Uterus (tissue), 4 donors: ENCODE measurements around the gene TRAM1L1. TPM values are rescaled to one million over a fixed set of nuclear protein-coding genes. Genes with fewer than 3 reads are reported as not detected.

Experiments used
- DNase-seq, 2 donors: peaks; one replicate each; pipeline ENCODE4 v3.0.0-alpha.2; 2019 to 2020
- H3K27ac ChIP-seq, 2 donors: fragments of 200-600 bp; sonication (generic); 1 replicate in 1 of 2; 2 replicates in 1 of 2; pipeline ENCODE4 v1.5.1; 2016 to 2018
- H3K27me3 ChIP-seq, 2 donors: fragments of 200-600 bp; sonication (generic); one replicate each; pipeline ENCODE4 v1.5.1; 2018 to 2019; ENCODE audit warnings: control low read depth in 1 of 2
- H3K36me3 ChIP-seq, 2 donors: fragments of 200-600 bp; sonication (generic); one replicate each; pipeline ENCODE4 v1.5.1; 2019; ENCODE audit warnings: control low read depth in 1 of 2
- H3K4me1 ChIP-seq, 2 donors: fragments of 200-600 bp; sonication (generic); one replicate each; pipeline ENCODE4 v1.5.1; 2018 to 2019; ENCODE audit warnings: control low read depth in 1 of 2
- H3K4me3 ChIP-seq, 2 donors: fragments of 200-600 bp; sonication (generic); 1 replicate in 1 of 2; 2 replicates in 1 of 2; pipeline ENCODE4 v1.5.1; 2018 to 2019; ENCODE audit warnings: mild to moderate bottlenecking in 1 of 2
- H3K9me3 ChIP-seq, 2 donors: fragments of 200-600 bp; sonication (generic); one replicate each; pipeline ENCODE4 v1.5.1; 2019; ENCODE audit warnings: control low read depth in 1 of 2
- CTCF ChIP-seq, 4 experiments: fragments of 200-600 bp in 2 of 4; fragments of 450-650 bp in 2 of 4; sonication (generic) in 2 of 4; IDR thresholded peaks; one replicate each; pipeline ENCODE4 v1.5.1; 2016 to 2019; ENCODE audit warnings: antibody characterized with exemption in 4 of 4, mild to moderate bottlenecking in 2 of 4, moderate library complexity in 1 of 4
- POLR2A ChIP-seq, 2 donors: fragments of 450-650 bp; IDR thresholded peaks; one replicate each; pipeline ENCODE4 v1.6.1; 2016; ENCODE audit warnings: antibody characterized with exemption in 2 of 2, mild to moderate bottlenecking in 1 of 2, moderate library complexity in 1 of 2
- intact Hi-C: fragments of 100-400 bp; cut with DNase I; formaldehyde crosslinking; loops from one replicate; pipeline ENCODE4 v1.15.1; 2023; ENCODE audit warnings: low total_unique reads
- total RNA-seq, 4 donors: library from RNA; depleted of rRNA in 3 of 4; stranded (reverse); fragments of >200 nt in 3 of 4; gene quantifications; one replicate each; pipeline versions ENCODE4 v1.1.0 to v1.2.4, GENCODE V29; 2014 to 2023
- donor health status: DM: yes; HTN: yes; CAD: no.

TRAM1L1 gene
- total RNA-seq, 4 donors from 2014 or later = 1.1 to 13.5 (median 2.8) TPM; not detected in 1

- TF ChIP-seq POLR2A (IDR thresholded peaks at IDR 0.05) (no peak), CTCF (IDR thresholded peaks at IDR 0.05) (no peak)
- H3K27ac ChIP-seq = no peak overlapping the region
- H3K27me3 ChIP-seq = no peaks in the 10 kb centered on the region
- no peaks in the 10 kb centered on the region for H3K36me3 ChIP-seq
- DNase-seq = no peak
- H3K4me1 ChIP-seq = no peaks in the 10 kb centered on the region
- no peaks in the 10 kb centered on the region for H3K9me3 ChIP-seq
- intact Hi-C loops = no loop called here
- no peak overlapping the region for H3K4me3 ChIP-seq
Observed at GRCh38 chr4:117077760-117078159, 7.6 kb downstream of the TRAM1L1 start.

- Histone ChIP-seq H3K27ac (no peak overlapping the region), H3K9me3 (no peaks in the 10 kb centered on the region), H3K4me3 (no peak overlapping the region), H3K36me3 (no peaks in the 10 kb centered on the region), H3K27me3 (no peaks in the 10 kb centered on the region), H3K4me1 (no peaks in the 10 kb centered on the region)
- no peak for TF ChIP-seq CTCF (IDR thresholded peaks at IDR 0.05)
- no peak for TF ChIP-seq POLR2A (IDR thresholded peaks at IDR 0.05)
- DNase-seq = no peak
- intact Hi-C loops = no loop called here
Observed at GRCh38 chr4:117068120-117068519, 17.3 kb downstream of the TRAM1L1 start.

- no peaks in the 10 kb centered on the region for H3K4me1 ChIP-seq
- no peak for TF ChIP-seq POLR2A (IDR thresholded peaks at IDR 0.05)
- TF ChIP-seq CTCF (IDR thresholded peaks at IDR 0.05) = no peak
- no peak for DNase-seq
- no peaks in the 10 kb centered on the region for H3K36me3 ChIP-seq
- no peak overlapping the region for H3K27ac ChIP-seq
- no peaks in the 10 kb centered on the region for H3K27me3 ChIP-seq
- intact Hi-C loops = no loop called here
- no peak overlapping the region for H3K4me3 ChIP-seq
- no peaks in the 10 kb centered on the region for H3K9me3 ChIP-seq
Observed at GRCh38 chr4:117063961-117064696, 21.2 kb downstream of the TRAM1L1 start.

- Histone ChIP-seq H3K36me3 (no peaks in the 10 kb centered on the region), H3K27ac (no peak overlapping the region), H3K27me3 (no peaks in the 10 kb centered on the region), H3K9me3 (peaks cover 0 to 2% of the 10 kb centered on the region in 2 donors), H3K4me3 (no peak overlapping the region), H3K4me1 (no peaks in the 10 kb centered on the region)
- no peak for DNase-seq
- TF ChIP-seq CTCF (IDR thresholded peaks at IDR 0.05) (no peak), POLR2A (IDR thresholded peaks at IDR 0.05) (no peak)
- intact Hi-C loops = no loop called here
Observed at GRCh38 chr4:117042962-117043361, 42.4 kb downstream of the TRAM1L1 start.
